NCI-H1436 treated with DMSO at 0.1 percent for 48 hours (cell line): ENCODE results near the gene DOCK6.

Experiments used
- DNase-seq: peaks from one replicate; lab custom pipeline; 2025; lab: John Stamatoyannopoulos, UW

Gene DOCK6

DNA sequence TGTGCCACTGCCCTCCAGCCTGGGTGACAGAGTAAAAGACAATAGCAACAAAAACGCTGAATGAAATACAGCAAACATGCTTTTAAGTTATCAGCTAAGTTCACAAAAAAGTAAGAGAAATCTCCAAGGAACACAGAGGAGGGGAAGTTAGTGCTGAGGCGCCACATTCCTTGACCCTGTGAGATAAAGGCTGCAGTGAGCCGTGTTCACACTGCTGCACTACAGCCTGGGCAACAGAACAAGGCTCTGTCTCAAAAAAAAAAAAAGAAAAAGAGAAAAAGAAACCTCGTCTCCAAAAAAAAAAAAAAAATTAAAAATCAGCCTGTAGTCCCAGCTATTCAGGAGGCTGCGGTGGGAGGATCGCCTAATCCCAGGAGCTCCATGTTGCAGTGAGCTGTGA lies 16.3 kb upstream of the DOCK6 start:
- DNase-seq = no peak

DNA sequence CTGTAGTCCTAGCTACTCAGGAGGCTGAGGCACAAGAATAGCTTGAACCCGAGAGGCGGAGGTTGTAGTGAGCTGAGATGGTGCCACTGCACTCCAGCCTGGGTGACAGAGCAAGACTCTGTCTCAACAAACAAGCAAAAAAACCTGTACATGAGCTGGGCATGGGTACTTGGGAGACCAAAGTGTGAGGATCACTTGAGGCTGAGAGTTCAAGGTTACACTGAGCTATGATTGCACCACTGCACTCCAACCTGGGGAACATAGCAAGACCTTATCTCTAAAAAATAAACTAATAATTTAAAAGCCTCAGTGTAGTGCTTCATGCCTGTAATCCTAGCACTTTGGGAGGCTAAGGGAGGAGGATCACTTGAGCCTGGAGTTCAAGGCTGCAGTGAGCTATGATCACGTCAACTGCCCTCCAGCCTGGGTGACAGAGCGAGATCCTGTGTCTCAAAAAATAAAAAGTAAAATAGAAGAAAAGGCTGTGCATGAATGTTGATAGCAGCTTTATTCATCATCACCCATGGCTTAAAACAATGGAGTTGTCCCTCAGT lies 12.3 kb upstream of the DOCK6 start:
- DNase-seq = no peak

DNA sequence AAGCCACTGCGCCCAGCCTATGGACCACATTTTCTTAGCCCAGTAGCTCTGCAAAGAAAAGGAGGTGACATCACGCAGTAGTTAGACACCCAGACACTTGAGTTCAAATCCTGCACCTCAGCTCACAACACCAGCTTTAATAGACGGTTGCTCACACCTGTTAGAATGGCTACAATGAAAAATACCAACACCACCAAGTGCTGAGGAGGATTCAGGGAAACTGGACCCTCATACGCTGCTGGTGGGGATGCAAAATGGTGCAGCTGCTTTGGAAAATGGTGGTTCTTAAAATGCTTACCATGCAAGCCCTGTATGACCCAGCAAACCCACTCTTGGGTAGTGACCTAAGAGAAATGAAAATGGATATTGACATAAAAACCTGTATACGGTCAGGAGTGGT lies 11.7 kb upstream of the DOCK6 start:
- DNase-seq = no peak

DNA sequence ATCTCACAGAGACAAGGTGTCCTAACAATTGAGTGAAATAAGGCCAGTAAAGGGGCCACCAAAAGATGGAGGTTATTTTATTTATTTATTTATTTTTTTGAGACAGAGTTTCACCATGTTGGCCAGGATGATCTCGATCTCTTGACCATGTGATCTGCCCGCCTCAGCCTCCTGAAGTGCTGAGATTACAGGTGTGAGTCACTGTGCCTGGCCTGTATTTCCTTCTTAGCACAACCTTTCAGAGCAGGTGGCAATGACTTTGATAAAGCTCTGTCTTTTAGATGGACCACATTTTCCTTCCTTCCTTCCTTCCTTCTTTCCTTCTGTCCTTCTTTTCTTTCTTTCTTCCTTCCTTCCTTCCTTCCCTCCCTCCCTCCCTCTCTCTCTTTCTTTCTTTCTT lies 11.0 kb upstream of the DOCK6 start:
- no peak for DNase-seq

DNA sequence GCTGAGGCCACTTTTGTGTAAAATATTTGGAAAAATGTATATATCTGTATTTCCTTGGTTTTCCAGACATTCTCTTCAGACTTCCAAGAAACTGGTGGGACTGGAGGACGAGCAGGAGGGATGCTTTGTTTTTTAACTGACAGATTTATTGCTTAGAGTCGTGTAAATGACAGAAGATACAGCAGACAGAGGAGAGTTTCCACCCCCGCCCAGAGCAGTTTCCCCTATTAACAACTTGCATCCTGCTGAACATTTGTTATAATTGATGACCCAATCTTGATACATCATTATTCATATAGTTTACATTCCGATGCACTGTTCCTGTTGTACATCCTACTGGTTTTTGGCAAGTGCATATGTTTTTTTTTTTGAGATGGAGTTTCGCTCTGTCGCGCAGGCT lies 7.1 kb upstream of the DOCK6 start:
- DNase-seq = no peak

DNA sequence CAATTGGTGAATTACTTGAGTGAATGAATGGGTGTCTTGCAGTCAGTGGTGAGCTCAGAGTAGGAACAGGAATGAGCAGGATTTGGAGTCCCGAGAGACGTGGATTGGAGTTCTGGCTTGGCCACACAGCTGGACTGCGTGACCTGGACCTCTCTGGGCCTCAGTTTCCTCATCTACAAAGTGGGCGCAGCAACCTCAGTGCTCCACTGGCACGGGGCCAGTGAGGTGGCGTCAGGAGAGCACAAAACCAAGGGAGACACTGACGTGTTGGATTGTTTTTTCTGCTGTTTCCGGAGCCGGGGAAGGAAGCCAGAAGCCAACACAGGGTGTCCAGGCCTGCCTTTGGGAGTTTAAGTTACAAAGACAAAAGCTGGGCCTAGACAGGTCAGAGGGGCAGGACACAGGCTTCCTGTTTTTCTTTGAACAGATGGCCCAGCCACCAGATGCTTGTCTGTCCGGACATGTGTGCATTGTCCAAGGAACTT lies 6.5 kb upstream of the DOCK6 start:
- DNase-seq = no peak

DNA sequence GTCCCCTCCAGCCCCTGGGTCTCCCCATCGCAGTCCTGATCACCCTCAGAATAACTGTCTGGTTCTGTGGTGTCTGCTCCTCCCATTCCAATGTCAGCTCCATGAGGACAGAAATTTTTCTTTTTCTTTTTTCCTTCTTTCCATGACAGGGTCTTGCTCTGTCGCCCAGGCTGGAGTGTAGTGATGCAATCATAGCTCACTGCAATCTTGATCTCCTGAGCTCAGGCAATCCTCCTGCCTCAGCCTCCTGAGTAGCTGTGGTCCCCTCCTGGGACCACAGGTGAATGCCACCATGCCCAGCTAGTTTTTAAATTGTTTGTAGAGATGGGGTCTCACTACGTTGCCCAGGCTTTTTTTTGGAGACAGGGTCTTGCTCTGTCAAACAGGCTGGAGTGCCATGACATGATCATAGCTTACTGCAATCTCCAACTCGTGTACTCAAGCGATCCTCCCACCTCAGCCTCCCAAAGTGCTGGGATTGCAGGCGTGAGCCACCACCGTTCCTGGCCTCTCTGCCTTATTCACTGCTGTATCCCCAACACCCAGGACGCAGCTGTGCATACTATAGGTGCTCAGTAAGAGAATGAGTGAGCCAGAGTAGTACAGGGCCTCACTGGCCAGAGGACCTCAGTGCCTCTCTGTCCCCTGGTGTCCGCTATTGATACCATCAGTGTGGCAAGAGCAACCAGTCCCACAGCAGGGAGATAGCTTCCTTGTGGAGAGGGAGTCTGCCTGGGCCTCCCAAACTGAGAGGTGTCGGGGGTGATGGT lies 5.2 kb upstream of the DOCK6 start:
- DNase-seq = no peak

DNA sequence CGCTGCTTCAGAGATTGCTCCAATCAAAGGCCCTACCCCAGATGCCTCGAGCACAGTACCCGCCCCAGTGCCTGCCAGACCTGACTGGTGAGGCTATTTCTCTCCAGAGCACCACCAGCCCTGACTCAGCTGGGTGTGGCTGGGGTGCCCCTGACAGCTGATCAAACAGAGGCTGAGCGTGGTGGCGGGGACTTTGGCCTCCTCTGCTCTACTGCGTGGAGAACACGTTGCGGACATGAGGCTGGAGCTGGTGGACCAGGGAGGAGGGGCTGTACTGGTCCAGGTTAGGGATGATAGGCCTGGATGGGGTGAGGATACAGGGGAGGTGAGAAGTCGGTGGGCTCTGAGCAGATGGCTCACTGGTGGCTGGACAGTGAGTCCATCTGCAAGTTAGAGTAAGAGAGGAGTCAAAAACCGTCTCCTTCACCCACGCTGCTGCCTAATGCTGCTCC lies 3.5 kb upstream of the DOCK6 start:
- no peak for DNase-seq

DNA sequence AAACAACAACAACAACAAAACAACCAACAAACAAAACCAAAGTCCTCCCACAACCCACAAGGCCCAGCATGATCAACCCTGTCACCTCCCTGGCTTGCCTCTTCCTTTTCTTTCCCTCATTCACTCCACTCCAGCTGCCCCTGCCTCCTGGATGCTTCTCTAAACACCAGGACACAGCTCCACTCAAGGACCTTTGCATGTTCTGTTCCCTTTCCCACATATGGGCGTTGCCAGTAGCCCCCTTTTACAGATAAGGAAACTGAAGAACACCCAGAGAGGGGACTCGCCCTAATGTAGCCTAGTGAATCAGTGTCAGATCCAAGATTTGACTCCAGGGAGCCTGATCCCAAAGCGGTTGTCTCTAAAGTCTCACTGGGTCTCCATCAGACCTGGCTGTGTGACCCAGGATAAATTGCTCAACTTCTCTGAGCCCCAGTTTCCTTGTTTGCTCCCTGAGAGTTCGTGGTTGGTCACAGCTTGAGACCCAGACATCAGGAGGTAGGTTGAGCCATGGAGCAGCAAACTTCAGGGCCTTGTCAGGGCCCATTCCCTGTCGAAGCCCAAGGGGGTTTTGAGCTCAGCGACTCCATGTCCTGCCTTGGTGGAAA lies 3.0 kb upstream of the DOCK6 start:
- no peak for DNase-seq

DNA sequence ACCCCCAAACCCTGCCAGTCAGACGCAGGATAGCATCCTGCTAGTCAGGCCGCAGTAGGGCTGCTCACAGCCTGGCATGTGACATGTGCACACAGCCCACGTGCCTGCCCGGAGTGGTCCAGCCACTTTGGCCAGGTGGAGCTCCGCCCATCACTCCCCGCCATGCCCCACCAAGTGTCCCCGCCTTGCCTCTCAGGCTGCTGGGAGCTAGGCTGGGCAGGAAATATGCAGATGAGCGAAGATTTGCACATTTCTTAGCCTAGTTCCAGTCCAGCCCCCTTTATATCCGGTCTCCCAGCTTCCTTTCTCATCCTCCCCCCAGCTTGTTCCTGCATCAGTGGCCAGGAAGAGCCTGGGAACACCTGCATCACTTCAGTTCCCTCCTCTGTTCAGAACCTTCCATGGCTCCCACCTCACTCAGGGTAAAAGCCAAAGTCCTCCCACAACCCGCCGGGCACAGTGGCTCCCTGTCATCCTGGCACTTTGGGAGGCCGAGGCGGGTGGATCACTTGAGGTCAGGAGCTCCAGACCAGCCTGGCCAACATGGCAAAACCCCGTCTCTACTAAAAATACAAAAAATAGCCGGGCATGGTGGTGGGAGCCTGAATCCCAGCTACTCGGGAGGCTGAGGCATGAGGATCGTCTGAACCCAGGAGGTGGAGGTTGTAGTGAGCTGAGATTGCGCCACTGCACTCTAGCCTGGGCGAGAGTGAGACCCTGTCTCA lies 2.3 kb upstream of the DOCK6 start:
- no peak for DNase-seq

DNA sequence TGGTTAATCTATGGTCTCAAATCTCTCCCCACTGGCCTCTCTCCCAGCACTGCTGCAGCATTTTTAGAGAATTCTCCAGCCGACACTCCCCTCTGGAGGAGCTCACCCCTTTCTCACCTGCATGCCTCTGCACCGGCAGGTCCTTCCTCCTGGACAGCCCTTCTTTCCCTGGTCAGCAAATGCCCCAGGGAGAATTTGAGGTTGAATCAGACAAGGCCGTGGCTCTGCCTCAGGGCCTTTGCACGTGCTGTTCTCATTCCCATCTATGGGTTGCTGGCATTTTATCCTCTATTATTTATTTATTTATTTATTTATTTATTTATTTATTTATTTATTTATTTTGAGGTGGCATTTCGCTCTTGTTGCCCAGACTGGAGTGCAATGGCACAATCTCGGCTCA lies 1.4 kb upstream of the DOCK6 start:
- no peak for DNase-seq

DNA sequence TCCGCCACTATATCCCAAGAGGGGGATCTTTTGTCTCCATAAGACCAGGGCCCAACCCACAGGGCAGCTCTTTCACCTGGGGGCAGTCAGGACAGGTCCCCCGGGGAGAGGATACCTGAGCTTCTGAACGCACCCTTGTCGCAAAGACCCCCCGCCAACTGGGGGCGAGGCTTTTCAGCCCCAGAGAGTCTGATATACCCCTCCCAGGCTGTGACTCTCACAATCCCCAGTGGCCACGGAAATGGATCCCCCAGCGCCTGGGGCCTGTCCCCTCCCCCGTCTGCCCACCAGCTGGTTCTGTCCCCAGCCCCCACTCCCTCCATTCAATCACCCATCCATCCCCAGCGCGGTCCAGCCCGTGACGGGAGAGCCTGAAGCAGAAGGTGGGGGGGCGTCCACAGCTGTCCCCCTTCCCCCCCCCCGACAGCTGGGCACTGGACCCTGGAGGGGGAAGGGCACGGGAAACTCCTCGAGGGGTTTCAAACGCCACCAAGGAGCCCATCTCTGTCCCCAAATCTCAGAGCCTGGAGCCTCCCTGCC lies 823 bp downstream of the DOCK6 start:
- no peak for DNase-seq

DNA sequence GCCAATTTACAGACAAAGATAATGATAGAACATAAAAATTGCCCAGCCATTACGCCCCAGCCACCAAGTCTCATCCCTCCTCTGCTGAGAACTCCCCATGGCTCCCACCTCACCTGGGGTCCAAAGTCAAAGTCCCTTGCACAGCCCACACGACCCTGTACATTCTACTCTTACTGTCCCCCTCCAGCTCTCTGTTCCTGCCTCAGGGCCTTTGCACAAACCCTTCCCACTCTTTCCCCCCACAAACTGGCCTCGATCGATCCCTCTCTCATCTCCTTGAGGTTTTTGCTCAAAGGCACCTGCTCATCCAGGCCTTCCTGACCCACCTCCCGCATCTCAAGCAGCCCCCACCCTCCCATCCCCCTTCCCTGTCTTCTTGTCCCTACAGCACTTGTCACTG lies 1.3 kb downstream of the DOCK6 start:
- DNase-seq = no peak

DNA sequence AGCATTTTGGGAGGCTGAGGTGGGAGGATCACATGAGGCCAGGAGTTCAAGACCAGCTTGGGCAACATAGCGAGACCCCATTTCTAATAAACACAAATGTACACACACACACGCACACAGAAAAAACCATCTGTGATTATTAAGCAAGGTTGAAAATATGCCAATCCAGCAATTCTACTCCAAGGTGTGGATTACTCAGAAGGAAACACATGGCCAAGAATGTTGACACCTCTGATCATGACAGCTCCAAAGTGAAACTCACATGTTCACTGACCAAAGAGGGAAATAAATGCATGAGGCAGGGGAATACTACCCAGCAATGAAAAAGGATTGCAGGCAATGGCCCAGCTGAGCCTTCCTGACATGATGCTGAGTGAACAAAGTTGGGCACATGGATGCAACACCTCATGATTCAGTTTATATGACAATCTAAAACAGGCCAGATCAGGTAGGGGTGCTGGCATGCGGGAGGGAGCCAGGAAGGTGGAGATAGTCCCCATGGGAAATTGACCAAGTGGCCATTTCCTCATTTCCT lies 4.4 kb downstream of the DOCK6 start:
- no peak for DNase-seq

DNA sequence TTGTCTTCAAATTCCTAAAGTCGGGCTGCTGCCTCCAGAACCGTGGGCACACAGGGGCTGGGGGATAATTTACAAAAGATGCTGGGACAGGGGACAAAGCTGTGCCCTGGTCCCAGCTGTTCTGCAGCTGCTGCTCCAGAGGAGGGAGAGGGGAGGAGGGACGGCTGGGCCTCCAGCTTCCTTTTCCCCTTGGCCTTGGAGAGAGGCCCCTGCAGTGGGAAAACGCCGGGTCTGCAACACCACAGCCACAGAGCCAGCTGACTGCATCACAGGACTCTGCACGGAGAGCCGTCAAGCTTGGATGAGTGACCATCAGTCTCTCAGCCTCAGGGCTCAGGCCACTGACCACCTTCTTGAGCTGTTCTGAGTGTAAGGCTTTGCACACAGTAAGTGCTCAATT lies 6.1 kb downstream of the DOCK6 start:
- no peak for DNase-seq

DNA sequence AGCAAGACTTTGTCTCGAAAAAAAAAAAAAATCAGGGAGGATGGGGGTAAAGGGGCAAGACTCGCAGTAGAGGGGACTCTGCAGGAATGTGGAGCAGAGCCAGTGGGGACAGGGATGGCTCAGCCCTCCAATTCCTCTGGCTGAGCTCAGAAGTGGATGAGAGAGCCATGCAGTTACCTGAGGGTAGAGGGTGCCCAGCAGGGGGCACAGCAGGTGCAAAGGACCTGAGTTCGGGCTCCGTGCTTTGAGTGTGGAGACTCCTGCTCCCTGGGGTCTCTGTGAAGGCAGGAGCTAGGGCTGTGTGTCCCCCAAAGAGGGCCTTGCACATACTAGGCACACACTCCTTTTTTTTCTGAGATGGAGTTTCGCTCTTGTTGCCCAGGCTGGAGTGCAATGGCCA lies 7.7 kb downstream of the DOCK6 start:
- DNase-seq = no peak

DNA sequence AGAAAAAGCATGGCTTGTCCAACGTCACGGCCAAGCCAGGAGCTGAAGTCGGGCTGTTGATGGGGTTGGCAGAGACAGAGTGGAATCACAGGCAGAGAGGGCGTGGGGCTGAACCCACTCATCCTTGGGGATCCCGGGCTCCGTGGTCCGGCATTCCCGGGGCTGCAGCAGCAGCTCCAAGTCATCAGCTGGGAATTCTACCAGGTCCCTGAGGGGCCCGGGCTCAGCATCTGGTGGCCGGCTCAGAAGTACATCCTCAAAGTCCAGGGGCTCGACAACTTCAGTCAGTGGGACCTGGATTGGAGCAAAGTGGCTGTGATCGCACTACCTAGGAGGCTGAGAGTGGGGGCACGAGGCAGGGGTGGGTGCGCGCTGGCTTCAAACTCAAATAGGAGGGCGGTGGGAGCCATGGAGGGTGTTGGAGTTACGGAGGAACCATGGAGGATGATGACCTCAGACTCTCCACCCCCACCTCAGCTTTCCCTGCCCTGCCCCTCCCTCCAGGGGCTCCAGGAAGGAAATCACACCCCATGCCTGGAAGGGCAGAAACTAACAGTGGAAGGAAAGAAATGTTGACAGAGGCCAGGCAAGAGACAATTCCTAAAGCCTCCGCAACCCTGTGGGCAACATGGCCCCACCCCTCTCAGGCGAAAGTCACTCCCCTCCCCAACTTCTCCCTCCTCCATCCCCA lies 9.5 kb downstream of the DOCK6 start:
- DNase-seq = no peak

DNA sequence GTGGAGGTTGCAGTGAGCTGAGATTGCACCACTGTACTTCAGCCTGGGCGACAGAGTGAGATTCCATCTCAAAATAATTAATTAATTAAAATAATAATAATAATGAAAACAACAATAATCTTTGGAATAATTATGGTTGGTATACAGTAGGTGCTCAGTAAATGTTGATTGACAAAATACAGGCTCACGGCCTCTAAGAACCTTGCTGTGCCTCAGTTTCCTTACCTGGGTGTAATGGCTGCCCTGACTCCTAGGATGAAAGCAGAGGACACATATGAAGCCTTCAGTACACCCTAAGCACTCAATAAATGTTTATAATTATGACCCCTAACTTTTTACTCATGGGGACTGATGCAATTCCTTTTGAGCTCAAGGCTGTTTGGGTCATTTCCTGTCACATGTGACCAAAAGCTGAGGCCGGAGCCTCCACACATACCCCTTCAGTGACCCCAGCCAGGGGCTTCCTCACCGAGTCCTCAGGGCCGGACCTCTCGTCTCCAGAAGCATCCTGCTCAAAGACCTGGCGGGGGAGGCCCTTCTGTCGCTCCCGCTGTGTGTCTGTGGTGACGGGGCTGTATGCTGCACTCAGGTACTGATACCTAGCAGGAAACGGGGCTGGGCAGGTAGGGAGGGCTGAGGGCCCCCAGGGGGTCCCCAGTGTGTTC lies 10.5 kb downstream of the DOCK6 start:
- DNase-seq = no peak

DNA sequence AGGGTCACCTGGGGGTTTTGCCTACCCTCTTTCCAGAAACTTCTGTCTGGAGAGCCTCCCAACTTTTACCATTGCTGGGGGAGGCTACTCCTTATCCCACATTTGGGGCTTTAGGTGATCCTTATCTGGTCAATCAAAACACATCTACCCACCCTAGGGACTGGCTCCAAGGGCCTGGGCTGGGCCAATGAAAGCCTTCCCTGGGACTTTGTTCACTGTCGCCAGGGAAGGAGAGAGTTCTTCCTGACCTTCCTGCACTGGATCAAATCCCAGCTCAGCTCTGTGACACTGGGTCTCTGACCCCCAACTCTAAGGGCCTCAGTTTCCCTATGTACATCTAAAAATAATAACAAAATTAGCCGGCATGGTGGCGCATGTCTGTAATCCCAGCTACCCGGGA lies 11.1 kb downstream of the DOCK6 start:
- DNase-seq = no peak

DNA sequence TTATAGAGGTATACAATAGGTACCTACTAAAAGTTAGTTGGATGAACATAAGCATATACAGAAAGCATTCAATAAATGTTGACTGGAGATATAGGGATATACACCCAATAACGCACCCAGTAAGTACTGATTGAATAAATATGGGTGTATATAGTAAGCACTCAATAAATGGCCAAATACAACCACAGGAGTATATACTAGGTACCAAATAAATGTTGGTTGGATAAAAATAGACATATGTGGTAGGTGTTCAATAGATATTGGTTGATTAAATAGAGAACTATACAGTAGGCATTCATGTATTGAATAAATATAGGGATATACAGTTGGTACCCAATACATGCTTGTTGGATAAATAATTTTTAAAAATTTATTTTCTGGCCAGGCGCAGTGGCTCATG lies 13.5 kb downstream of the DOCK6 start:
- no peak for DNase-seq

DNA sequence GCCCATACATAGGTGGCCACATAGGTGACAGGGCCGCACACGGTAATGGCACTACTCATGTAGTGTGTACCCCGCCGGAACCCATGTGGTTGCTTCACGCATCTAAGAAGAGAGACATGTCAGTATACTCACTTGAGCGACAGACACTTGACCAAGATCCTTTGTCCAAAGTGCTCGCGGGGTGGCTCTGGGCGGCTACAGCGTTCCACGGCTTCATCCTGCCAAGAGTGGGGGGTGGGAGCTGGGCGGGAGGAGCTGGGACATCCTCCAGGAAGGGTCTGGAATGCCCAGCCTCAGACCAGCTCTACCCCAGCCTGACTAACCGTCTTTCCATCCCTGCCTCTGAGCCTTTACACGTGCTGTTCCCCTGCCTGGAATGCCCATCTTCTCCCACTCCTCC lies 14.4 kb downstream of the DOCK6 start:
- DNase-seq = no peak
